ENCODE measurements around the gene OR51B2. TPM values are rescaled to one million over a fixed set of nuclear protein-coding genes. Genes with fewer than 3 reads are reported as not detected.
"Not testable (repeated sequence)": the region's sequence is repeated elsewhere in the genome, so short reads cannot be mapped to it uniquely, and the experiment has no call there.

OR51B2 gene
- polyA plus RNA-seq (ENCODE audit: insufficient read depth in 1 of 5, insufficient read length in 5 of 5, low replicate concordance in 1 of 5): under 1 TPM in 2 of 5 donors, not detected in 3; 0.16 to 0.32 TPM
- long read RNA-seq, donor 1: 0 reads
- long read RNA-seq, donor 2: 0 reads
- long read RNA-seq, donor 3: 0 reads
- long read RNA-seq, donor 4, partial matches to known transcripts: 0 of 1 reads
- long read RNA-seq, donor 4, other reads (novel, unspliced or antisense): 0 of 1 reads
- long read RNA-seq, donor 5: 0 reads
- long read RNA-seq, donor 6: 0 reads
- long read RNA-seq, donor 7: 0 reads
- long read RNA-seq, donor 8: 0 reads

DNA sequence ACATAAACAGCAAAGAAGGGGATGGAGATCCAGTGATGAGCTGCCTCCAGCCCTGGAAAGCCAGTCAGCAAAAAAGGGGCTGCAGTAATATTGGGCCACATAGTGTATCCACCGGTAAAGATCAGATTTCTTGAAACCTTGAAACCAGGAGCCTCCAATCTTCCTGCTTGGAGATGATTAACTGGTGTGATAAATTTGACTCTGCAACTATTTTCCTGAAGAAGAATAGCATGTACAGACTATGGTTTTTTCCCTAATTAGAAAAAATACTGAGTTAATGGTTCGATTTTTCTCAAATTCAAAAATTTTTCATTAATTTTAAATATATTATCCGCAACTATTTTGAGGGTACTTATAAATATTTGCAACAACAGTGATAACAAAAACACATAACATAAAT lies at the start of gene OR51B2:
Gene OR51B2, minus strand, starts transcription at position 101 of the 400 bp plus-strand sequence. Its CDS starts 0 bp downstream, at position 101.
- DNase-seq: no peak

- no peak for DNase-seq
Observed at GRCh38 chr11:5369789-5370188, 45.7 kb upstream of the OR51B2 start.

DNA sequence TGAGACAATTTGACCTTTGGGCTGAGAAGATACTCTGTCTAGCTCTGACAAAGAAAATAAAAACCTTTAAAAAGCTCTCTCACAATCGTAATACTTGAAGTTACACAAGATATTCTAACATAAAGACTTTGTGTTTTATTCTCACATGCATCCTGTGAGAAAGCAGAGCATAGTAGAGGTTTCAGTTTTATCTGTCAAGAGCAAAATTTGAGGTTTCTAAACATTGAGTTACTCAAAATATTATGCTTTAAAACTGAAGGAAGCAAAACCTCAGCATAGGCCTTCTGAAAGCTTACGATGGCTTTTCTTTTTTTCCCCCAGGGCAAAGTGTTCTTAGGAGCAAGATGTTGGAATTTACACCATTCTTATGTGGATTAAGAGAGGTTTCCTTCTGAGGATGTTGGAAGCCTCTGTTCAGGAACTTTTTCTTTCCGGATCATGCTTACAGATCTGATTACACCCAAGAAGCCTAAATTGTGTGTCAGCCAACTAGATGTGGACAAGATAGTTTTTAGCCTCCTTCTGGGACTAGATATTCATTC lies 44.5 kb upstream of the OR51B2 start:
- no peak for DNase-seq

DNA sequence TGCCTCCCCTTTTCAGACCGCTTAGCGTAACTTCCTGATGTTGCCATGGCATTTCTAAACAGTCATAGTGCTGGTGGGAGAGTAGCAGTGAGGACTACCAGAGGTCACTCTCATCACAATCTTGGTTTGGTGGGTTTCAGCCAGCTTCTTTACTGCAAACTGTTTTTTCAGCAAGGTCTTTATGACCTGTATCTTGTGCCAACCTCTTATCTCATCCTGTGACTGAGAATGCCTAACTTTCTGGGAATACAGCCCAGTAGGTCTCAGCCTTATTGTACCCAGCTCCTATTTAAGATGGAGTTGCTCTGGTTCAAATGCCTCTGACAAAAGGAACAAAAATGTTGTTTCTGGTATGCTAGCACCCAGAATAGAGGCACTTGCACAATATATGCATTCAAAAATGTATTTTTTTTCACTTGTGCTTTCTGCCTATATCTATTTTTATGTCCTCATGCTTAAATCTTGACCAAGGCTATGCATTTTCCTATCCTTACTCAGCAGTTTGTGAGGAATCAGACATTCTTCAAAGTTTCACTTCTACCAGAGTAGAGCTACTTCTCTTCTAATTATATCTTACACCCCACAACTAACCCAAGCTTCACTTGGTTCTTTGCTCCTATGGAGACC lies 43.5 kb upstream of the OR51B2 start:
- no peak for DNase-seq

DNA sequence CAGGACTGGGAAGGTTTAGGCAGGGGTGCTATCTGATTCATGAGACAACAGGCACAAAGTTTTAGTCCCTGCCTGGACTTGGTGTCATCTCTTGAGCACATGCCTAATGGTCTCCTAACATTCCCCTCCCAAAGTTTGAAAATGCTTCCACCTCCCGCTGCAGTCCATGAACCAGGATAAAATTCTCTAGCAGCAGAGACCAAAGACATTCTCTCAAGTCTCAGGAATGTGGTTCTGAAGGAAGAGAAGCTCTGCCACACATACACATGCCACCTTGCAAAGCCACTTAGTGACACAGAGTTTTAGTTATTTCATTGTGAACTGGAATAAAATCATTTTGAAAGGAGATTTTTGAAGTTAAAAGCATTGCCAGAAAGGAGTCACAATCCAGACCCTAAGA lies 42.8 kb upstream of the OR51B2 start:
- DNase-seq: no peak

DNA sequence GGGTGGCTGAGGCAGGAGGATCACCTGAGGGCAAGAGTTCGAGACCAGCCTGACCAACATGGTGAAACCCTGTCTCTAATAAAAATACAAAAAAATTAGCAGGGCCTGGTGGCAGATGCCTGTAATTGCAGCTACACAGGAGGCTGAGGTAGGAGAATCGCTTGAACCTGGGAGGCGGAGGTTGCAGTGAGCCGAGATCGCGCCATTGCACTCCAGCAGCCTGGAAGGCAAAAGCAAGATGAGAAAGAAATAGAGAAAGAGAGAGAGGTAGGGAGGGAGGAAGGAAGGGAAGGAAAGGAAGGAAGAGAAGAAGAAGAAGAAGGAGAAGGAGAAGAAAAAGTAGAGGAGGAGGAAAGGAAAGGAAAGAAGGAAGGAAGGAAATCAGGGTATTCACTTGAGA lies 42.3 kb upstream of the OR51B2 start:
- not testable (repeated sequence) for DNase-seq

DNA sequence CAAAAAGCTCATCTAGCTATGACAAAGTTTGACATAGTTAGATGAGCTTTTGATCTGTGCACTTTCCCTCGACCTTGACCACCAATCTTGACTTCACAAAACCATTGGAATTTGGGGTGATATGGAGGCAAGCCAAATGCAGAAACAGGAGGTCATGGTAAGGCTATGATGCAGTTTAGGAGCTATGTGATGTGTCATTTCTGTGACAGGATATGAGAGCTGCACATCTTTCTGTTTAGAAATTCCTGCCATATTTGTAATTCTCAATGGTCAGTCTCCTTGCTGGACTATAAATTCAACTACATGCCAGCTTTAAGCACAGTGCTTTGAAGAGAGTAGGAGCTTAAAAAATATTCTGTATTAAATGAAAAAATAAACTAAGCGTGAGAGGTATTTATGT lies 40.1 kb upstream of the OR51B2 start:
- no peak for DNase-seq

- no peak for DNase-seq
Observed at GRCh38 chr11:5363679-5364078, 39.6 kb upstream of the OR51B2 start.

- no peak for DNase-seq
Observed at GRCh38 chr11:5362017-5362625, 38.0 kb upstream of the OR51B2 start.

- DNase-seq: not testable (repeated sequence)
Observed at GRCh38 chr11:5356031-5356430, 31.9 kb upstream of the OR51B2 start.

DNA sequence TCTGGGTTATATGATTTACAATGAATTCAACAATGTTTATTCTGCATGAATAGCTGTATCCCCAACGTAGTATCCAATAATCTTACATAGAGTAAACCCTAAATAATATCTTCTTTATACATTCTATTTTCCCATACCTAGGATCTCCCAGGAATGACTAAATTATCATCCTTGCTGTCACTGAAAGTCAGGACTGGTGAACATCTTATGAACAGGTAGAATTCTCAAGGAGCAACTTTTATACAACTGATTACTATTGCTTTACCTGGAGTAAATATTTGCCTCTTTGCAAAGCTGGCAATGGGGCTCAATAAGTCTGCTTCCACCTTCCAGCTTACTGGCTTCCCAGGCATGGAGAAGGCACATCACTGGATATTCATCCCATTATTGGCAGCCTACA lies 27.1 kb upstream of the OR51B2 start, which contains the start of gene OR51B6:
Gene OR51B6, plus strand, starts transcription at position 301 of the 400 bp plus-strand sequence. Its CDS starts 0 bp downstream, at position 301.
- DNase-seq: no peak

- no peak for DNase-seq
Observed at GRCh38 chr11:5349550-5349949, 25.5 kb upstream of the OR51B2 start.

GRCh38 chr11:5348551-5349194 lies 24.6 kb upstream of the OR51B2 start:
- DNase-seq: no peak

DNA sequence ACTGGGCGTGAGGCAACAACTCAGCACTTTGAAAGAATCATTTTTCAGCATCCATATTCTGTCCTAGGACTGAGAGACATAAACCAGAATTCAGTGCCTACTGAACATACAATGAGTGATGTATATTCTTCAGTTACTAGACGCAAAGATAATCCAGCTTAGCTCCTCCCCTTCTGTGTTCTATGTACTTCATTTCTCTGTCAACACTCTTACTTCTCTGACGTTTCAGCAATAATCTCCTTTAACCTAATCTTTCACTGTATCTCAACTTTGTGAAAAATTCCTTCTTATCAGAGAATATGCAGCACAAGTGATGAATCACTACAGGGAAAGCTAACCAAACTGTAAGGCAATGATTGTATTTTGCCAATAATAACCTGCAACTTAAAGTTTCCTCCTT lies 21.7 kb upstream of the OR51B2 start:
- DNase-seq: no peak

- no peak for DNase-seq
Observed at GRCh38 chr11:5343474-5344335, 19.6 kb upstream of the OR51B2 start, which contains the start of gene OR51B5. TSS of gene OR51B5 (minus strand) at chr11:5343524. CDS start at chr11:5343524, 0 bp downstream.

GRCh38 chr11:5339771-5340322 lies 15.8 kb upstream of the OR51B2 start:
- no peak for DNase-seq

DNA sequence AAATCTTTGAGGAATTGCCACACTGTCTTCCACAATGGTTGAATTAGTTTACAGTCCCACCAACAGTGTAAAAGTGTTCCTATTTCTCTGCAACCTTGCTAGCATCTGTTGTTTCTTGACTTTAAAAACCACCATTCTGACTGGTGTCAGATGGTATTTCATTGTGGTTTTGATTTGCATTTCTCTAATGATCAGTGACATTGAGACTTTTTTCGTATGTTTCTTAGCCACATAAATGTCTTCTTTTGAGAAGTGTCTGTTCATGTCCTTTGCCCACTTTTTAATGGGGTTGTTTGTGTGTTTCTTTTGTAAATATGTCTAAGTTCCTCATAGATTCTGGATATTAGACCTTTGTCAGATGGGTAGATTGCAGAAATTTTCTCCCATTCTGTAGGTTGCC lies 13.2 kb upstream of the OR51B2 start:
- not testable (repeated sequence) for DNase-seq

GRCh38 chr11:5336331-5336730 lies 12.2 kb upstream of the OR51B2 start:
- no peak for DNase-seq

DNA sequence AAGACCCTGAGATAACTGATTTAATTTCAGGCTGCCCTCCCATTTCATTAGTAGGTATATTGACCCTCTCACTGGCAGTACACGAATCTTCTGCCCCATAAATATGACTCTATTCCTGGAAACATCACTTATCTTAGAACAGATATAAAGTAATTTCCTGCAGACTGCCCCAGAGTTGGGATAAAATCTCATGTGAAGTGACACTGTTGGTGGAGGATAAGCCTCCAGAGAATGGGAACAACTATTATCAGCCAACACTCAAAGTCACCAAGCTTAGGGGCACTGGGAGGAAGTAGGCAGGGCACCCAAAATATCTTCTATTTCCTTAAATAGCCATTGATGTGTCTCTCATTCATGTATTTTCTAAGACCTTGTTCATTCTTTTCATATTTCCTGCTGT lies 11.1 kb upstream of the OR51B2 start:
- no peak for DNase-seq

- DNase-seq: no peak
Observed at GRCh38 chr11:5317292-5317691, 6.8 kb downstream of the OR51B2 start.
